OCI-LY7 (cell line): Measurements from ENCODE around the gene NEK9.

Source experiments
- EZH2phosphoT487 ChIP-seq: fragments of 200-600 bp; sonication (generic); IDR thresholded peaks from 2 replicates; pipeline ENCODE4 v1.6.1; 2018; ENCODE audit warnings: low read depth, borderline replicate concordance, mild to moderate bottlenecking, mixed run types, antibody characterized with exemption, low read length, moderate library complexity, mixed read lengths
- TF ChIP-seq, protein P1 (sequence below): fragments of 200-600 bp; sonication (generic); conservative IDR thresholded peaks from 2 replicates; pipeline ENCODE4 v1.5.1; 2014; ENCODE audit warnings: mild to moderate bottlenecking, antibody characterized with exemption, low read length, moderate library complexity, mixed read lengths

DNA sequence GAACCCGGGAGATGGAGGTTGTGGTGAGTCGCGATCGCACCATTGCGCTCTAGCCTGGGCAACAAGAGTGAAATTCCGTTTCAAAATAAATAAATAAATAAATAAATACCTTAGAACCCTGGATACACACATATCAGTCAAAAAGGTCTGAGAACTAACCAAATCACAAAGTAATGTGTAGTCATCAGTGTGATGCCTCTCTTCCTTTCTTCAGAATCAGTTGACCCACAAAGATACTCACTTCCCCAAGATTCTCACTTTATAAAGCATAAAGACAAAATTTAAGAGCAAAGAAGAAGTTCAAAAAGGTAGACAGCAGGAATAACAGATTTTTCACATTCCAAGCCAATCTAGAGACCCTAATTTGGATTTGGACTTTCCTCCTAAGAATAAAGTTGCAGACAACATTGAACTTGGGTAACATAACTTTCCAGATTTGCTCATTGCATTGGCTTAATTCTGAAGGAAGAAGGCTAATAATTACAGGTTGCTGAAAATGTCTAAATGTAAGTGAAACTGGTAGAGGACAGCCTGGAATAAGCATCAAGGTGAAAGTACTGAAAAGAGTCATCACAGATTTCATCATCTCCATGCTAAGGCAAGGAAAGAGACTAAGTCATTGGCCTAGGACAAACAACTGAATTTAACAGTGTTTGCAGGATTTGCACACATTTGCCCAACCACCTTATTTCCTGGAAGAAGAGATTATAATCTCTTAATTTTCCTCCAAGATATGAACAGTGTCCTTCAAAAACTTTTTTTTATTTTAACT is 32.2 kb upstream of the NEK9 start:
- TF ChIP-seq, protein P1, sequence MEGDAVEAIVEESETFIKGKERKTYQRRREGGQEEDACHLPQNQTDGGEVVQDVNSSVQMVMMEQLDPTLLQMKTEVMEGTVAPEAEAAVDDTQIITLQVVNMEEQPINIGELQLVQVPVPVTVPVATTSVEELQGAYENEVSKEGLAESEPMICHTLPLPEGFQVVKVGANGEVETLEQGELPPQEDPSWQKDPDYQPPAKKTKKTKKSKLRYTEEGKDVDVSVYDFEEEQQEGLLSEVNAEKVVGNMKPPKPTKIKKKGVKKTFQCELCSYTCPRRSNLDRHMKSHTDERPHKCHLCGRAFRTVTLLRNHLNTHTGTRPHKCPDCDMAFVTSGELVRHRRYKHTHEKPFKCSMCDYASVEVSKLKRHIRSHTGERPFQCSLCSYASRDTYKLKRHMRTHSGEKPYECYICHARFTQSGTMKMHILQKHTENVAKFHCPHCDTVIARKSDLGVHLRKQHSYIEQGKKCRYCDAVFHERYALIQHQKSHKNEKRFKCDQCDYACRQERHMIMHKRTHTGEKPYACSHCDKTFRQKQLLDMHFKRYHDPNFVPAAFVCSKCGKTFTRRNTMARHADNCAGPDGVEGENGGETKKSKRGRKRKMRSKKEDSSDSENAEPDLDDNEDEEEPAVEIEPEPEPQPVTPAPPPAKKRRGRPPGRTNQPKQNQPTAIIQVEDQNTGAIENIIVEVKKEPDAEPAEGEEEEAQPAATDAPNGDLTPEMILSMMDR = no peak
- no peak for TF ChIP-seq EZH2phosphoT487
